NB4 (cell line): ENCODE data around the gene INHA.

ENCODE experiments used
- CTCF ChIP-seq: IDR thresholded peaks from one replicate; pipeline ENCODE4 v1.5.1; 2012; ENCODE audit warnings: low read depth, low read length
- MAX ChIP-seq: IDR thresholded peaks from 2 replicates; pipeline ENCODE4 v1.6.1; 2011; ENCODE audit warnings: low read depth, low read length
- POLR2A ChIP-seq: IDR thresholded peaks from 2 replicates; pipeline ENCODE4 v1.6.1; 2011; ENCODE audit warnings: mild to moderate bottlenecking; ENCODE audit not compliant: insufficient read length; ENCODE audit errors: extremely low read depth

DNA sequence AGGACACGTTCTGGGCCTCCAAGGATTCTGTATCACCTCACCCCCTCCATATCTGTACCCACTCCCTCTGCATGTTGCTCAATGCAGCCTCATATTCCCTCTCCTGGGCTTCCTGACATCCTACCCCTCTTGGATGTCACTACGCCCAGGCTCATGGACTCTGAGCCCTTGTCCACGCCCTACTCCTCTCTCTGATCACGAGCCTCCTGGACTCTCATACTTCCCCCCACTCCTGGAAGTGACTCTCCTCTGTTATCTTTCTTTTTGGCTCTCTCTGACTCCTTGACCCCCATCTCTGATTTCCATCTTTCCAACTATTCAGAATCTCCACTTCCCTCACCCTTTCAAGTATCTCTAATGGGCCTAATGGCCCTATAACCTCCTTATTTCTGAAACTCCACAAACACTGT lies 26.2 kb upstream of the INHA start:
- TF ChIP-seq POLR2A = no peak
- TF ChIP-seq CTCF = no peak
- no peak for TF ChIP-seq MAX
